Femur (tissue), 1 donor: Measurements from ENCODE around the gene MUS81.
A peak's percentile ranks its signal among the peaks of the same experiment; 100 is the strongest.

Experiments
- DNase-seq: peaks from one replicate; pipeline ENCODE4 v3.0.0-alpha.2; 2017

MUS81 gene

DNA sequence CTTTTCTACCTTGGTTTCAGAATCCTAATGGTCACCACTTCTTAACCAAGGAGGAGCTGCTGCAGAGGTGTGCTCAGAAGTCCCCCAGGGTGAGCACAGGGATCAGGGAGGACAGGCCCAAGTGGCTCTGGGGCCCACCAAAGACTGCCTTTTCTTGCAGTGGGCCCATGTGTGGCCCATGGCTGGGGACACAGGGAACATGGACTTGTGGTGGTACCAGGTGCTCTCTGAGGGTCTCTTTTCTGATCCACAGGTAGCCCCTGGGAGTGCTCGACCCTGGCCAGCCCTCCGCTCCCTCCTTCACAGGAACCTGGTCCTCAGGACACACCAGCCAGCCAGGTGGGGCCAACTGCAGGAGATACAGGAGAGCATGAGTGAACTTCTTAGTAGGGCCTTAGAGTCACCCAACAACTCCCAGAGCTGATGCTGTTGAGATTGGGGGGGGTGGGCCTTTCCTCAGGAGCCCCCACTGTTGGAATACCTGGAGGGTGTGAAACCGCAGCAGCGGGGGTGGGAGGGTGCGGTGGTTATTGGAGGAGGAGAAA is 2.0 kb downstream of the MUS81 start:
- DNase-seq: peak; percentile 31

DNA sequence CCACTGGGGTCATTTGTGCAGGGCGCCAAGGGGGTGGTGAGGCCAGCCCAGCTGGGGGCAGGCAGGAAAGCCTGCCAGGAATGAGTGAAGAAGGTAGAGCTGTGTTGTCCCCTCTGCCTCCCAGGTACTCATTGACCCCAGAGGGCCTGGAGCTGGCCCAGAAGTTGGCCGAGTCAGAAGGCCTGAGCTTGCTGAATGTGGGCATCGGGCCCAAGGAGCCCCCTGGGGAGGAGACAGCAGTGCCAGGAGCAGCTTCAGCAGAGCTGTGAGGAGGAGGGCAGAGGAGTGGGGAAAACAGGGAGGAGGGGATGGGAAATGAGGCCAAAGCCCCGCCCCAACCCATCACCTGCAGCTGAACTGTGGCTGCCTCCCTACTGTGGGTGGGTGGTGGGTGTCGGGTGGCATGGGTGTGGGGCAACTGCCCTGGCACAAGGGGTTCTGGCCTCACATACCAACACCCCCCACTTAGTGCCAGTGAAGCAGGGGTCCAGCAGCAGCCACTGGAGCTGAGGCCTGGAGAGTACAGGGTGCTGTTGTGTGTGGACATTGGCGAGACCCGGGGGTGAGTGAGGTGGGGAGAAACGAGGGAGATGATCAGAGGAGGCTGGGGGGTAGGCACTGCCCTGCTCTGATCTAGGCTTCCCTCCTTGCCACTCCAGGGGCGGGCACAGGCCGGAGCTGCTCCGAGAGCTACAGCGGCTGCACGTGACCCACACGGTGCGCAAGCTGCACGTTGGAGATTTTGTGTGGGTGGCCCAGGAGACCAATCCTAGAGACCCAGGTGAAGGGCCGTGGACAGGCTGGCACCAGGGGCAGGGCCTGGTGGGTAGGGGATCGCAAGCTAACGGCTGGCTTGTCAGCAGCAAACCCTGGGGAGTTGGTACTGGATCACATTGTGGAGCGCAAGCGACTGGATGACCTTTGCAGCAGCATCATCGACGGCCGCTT is 3.0 kb downstream of the MUS81 start:
- peak; percentile 52 for DNase-seq

DNA sequence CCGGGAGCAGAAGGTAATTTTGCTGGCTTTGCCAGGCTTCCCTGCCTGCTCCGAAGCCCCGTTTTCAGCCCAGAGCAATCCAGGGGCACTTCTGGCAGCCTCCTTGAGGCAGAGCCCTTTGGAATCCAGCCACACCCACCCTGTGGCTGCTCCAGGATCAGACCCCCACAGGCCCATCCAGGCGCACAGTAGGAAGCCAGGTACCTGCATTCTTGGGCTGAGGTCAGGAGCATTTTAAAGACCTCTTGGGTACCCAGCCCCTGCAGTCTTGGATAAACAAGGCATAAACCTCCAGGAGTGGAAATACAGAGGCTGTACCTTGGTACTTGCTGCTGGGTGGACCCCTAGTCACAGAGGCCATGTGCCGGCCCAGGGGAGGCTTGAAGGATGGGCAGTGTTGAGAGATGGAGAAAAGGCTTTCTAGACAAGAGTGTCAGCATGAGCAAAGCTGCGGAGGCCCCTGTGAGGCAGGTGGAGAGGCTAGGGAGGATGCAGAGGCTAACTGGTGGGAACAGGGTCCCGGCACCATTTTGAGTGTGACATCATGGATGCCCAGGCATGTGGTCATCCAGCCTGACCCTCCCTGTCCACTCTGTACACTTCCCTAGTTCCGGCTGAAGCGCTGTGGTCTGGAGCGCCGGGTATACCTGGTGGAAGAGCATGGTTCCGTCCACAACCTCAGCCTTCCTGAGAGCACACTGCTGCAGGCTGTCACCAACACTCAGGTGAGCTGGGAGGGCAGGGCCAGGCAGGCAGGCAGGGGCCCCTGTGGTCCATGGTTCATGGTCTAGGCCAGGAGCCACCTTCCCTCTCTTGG is 3.9 kb downstream of the MUS81 start:
- DNase-seq: peak; percentile 36

DNA sequence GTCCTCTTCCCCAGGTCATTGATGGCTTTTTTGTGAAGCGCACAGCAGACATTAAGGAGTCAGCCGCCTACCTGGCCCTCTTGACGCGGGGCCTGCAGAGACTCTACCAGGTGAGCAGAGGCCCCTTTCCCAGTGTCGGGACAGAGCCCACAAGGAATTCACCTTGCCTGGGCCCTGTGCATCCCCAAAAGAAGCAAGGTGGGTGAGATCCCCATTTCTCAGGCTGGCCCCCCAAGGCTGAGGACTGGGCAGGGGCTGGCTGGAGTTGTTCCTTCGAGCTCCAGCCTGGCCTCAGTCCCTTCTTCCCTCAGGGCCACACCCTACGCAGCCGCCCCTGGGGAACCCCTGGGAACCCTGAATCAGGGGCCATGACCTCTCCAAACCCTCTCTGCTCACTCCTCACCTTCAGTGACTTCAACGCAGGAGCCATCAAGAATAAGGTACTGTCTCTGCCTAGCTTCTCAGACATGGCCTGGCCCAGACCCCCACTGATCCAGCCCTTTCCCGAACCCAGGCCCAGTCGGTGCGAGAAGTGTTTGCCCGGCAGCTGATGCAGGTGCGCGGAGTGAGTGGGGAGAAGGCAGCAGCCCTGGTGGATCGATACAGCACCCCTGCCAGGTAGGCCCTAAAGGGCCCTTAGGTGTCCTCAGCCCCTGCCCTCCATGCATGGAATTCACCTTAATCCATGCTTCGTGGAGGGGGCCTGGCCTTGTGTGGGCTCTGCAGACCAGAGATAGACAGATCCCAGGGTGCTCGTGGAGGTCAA is 4.7 kb downstream of the MUS81 start:
- DNase-seq: peak; percentile 29

DNA sequence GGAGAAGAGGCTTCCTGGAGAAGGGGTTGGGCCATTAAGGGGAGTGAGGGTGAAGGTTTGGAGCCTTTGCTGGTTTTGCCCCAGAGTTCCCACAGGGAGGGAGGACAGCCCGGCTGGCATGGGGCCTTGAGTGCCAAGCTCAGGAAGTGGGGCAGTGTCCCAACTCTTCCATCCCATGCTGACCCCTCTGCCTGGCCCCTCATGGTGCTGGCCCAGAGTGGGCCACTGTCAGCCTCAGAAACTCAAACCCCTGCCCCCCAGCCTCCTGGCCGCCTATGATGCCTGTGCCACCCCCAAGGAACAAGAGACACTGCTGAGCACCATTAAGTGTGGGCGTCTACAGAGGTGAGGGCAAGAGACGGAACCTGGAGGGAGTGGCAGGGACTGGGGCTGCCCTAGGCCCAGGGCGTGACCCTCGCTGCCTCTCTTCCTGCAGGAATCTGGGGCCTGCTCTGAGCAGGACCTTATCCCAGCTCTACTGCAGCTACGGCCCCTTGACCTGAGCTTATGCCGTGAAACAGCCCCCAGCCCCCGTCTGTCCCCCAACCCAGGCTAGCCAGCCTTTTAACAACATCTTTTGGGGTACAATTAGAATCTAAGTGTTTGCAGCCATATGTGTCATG is 5.4 kb downstream of the MUS81 start:
- DNase-seq: peak; percentile 18

DNA sequence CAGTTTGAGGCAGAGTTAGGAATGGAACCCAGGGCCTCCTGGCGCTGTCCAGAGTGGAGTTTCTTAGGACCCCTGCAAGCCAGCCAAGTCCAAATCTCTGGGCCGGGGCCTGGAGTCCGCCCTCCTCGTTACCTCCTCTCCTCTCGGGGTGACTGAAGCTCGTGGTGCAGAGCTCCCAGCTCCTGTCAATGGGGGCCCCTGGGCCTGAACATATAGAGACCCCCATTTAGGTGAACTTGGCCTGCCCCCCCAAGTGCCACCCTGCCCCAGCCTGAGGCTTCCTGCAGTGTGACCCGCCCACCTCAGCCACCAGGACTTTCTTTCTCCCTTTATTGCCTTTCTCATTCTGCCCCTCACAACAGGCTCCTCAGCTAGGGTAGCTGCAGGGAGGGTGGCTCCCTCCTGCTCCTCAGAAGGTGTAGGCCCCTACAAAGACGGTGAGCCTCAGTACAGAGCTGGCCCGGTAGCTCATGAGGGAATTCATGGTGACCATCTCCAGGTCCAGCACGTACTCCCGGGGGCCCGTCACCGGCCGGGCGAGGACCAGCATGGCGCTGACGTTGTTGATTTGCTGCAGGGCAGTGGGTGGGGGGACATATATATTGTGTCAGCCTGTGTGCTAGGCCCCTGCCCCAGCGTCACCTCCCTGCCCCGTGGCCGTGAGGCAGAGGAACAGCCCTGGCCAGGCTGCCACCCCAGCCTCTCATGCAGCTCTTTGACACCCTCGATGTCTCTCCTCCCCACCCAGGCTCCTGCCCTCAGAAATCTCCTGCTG is 6.5 kb downstream of the MUS81 start:
- DNase-seq: peak; percentile 19

DNA sequence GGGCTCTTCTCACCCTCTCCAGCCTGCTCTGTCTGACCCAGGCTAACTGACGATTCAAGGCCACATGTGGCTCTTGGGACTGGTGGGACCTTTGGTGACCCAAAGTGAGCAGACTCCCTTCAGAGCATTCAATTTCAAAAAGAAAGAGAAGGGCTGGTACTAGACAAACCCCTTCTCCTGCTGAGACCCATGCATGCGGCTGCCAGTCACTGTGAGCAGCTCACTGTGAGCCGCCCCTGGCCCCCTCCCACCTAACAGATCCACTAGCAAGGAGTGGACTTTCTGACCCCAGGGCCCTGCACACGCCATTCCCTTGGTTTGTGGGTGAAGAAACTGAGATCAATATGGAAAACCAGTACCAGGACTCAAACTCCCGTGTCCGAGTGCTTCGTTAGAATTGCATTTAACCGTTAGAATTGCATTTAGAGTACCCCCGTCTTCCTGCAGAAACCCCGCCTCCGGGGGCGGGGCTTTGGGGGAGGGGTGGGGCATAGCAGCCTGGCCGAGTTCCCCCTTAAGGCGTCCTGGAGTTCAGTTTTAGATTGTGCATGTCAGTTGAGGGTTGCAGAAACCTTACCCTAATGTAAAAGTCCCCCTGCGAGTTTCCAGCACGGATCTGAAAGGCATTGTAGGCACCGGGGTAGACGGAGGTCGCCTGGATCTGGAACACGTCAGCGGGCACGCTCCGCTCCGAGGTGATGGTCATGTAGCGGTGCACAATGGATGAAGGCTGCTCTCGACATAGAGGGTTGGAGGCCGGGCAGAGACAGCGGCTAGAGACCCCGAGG is 7.2 kb downstream of the MUS81 start:
- peak; percentile 46 for DNase-seq

DNA sequence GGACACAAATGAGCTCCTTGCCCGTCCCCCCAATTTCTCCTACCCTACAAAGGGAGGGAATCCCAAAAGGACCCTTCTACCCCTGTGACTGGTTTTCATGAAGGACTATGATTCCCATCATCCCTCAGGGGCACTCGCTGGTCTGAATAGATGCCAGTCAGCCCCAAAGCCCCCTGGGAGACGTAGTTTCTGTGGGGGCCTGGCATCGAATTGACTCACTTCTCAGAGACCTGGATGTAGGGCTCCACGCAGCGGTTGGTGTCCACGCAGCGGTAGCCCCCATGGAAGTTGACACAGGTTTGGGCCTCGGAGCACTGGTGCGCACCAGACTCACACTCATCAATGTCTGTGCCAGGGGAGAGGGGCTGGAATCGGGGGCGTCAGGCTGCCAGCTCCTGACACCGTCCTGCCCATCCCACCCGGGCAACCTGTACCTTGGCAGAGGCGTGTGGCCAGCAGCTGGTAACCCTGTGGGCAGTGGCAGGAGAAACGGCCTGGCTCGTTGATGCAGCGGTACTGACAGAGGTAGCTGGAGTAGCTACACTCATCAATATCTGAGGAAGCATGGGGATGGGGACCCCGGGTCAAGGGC is 7.9 kb downstream of the MUS81 start:
- DNase-seq: peak; percentile 38

DNA sequence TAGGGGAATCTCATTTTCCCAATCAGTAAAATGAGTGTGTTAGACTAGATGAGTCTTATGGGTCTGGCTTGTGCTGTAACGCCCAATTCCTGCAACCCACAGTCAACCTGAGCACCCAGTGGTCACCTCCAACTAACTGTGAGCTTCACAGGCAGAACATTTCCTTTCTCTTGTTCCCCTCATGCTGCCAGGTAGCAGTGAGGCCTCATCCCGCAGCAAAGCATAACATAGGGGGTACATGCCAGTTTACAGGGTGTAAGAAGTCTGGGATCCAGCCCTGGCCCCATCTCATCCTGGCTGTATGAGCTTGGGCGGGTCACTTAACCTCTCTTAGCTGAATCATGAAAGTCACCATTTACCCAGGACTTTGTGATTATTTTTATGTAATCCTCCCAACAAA is 8.7 kb downstream of the MUS81 start:
- peak; percentile 8 for DNase-seq

DNA sequence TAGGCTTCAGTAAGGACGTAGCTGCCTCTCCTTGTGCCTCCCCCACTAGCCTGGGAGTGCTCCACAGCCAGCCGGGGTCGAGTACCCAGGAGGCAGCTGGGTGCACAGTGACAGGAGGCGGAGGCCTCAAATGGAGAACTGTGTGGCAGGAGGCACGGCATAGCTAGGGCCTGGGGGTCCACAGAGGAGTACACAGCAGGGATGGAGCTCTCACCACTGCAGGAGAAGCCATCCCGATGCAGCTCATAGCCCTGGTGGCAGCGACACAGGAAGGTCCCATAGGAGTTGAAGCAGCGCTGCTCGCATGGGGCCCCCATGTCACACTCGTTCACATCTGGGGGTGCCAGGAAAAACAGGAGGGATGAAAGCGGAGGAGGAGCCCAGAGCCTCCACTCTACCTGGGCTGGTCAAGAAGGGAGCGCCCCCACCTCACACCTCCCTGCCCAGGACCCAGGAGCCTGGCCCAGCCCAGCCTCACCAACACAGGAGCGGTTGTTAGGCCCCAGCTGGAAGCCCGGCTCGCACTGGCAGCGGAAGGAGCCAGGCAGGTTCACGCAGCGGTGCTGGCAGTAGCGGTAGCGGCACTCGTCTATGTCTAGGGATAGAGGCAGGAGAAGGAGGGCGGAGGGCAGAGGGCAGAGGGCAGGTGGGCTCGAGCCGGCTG is 9.5 kb downstream of the MUS81 start:
- DNase-seq: no peak

DNA sequence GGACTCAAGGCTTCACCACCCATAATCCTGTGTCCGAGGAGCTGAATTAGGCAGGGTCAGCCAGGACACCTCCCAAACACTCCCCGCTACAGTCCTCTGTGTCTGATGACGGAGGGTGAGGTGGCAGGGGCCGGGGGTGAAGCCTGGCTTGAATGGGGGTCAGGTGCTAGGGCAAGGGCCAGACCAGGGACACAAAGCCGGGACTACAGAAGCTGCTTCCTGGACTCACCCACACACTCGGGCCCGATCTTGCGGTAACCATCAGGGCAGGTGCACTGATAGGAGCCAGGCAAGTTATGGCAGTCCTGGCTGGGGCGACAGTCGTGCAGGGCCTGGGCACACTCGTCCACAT is 10.1 kb downstream of the MUS81 start:
- no peak for DNase-seq

DNA sequence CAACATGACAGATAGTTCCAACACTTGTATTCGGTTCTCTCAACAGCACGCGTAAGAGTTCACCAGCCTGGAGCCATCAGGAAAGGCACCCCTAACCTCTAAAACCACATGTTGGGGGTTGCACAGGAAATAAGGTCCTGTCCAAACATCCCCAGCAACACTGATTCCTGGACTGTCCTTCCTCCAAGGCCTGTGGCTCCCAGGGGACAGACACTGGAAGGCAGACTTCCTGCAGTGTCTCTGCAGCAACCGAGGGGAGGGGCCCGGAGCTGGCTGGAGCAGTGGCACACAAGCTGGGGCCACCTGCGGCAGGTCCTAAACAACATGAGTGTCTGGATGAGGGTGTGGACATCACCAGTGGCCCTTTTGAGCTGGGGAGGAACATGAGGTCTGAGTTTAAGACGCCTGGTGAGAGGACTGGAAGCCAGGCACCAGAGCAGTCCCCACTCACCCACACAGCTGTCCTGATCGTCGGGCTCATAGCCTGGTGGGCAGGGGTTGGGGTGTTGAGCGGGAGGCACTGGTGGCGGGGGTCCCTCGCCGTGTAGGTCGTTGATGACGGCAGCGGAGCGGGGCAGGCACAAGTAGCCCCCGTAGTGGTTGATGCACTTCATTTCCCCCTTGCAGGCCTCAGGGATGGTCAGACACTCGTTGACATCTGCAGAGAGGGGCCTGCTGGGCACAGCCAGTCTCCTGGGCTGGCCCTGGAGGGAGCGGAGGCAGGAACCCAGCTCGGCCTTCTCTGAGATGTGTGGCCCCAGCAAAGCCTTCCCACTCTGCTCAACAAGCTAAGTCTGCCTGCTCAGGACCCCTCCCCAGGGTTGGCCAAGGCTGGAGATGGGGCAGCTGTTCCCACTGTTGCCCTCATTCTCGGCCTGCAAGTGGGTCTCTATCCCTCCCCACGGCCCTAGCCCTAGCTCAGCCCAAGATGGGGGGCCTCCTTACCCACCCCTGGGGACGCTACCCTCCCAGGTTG is 10.8 kb downstream of the MUS81 start:
- peak; percentile 69 for DNase-seq

DNA sequence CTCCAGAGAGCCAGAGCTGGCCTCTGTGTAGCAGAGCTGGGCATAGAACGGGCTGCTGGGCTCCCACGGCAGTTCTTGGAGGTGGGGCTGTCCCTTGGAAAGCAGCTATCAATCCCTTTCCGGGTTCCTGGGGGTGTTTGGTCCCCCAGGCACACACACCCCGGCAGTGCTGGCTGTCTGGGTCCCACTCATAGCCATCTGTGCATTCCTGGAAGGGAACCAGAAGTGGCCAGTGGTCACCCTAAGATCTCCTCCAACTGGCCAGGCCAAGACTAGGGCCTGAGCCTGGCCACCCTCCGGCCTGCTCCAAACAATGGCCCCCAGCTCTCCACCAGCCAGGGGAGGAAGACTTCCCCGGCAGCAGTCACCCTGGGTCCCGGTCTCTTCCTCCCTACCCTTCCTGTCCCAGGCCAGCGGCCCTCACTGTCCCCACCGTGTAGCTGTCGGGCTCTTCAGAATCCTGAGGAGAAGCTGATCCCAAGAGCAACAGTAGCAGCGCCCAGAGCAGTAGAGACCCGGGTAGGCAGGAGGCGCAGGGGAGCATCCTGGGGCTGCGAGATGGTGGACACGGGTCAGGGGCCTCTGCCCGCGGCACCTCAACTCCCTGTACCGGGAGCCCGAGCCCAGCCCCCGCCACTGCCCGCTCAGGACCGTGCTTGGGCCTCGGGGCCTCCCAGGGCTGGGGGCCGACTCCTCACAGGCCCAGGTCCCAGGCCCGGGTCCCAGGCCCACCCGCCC is 11.7 kb downstream of the MUS81 start:
- DNase-seq: no peak

DNA sequence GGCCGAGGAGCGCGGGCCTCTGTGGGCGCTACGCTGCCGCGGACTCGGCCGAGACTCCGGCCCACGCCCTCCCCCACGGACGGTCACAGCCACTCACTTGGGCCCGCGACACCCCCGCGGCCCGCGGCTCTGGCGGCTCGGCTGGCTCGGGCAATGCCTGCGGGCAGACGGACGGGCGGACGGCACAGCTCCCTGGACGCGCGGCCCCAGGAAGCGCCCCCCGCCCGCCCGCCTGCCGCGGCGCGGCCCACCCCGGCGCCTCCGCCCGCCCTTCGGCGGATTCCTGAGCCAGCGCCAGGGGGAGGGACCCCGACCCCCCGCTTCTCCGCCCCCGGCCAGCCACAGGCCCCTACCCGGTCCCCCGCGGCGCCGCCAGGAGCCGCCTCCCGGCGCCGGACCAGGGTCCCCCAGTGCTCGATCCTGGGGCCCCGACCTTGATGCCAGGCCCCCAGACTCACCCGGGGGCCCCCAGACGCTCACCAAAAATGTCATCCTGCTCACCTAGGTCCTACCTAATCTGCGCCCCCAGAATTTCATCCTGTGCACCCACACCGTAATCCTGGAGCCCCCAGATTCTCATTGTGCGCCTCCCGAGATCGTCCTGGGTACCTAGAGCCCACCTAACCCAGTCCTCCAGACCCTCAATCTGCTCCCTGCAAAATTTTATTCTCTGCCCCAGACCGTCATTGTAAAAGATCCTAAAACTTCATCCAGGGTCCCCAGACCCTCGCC is 12.5 kb downstream of the MUS81 start, which contains the start of gene EFEMP2:
Gene EFEMP2 (minus strand): TSS at position 215 of the 732 bp plus-strand sequence. CDS start 446 bp downstream, outside the sequence.
- peak; percentile 86 for DNase-seq

DNA sequence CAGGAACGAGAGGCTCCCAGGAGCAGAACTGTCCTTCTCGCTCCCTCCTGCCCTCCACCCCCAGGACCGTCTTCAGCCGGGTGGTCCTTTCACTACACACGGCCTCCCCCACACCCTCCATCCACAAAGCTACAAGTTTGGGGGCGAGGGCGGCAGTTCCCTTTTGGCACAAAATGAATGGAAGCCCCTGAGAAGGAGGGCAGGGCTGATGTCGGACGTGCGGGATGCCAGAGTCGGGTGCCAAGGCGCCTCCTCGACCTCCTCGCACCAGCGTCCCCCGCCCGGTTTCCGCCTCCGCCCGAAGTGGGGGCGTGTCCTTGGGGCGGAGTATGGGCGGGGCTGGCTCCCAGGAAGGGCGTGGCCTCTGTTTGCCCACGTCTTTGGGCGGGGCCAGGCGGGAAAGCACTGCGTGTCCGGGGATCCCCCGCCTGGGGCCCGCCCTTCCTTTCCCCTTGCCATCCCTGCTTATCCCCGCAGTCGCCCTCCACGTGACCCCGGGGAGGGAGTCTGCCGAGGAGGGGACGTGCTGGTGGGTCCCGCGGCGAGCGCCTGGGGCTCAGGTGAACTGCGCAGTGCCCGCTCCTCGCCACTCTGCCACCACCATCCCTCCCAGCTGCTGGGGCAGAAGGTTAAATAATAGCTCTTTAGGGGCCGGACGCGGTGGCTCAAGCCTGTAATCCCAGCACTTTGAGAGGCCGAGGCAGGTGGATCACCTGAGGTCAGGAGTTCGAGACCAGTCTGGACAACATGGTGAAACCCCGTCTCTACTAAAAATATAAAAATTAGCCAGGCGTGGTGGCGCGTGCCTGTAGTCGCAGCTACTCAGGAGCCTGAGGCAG is 13.3 kb downstream of the MUS81 start:
- DNase-seq: peak; percentile 96

DNA sequence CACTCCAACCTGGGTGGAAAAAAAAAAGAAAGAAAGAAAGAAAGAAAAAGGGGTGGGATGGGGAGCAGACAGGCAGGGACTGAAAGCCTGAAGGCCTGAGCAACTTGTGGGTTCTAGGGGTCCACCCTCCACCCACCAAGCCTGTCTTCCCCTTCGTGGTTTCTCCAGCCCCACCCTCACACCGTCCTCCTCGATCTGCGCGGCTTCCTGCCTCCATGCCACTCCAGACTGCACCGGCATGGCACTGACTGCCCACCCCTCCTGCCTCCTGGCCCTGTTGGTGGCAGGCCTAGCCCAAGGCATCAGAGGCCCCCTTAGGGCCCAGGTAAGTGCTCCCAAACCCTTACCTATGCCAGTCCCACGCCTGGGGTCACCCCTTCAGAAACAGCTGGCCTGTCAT is 19.4 kb downstream of the MUS81 start, which contains the start of gene CTSW:
Gene CTSW (plus strand): TSS at position 221 of the 400 bp plus-strand sequence. CDS start 18 bp downstream, at position 239.
- no peak for DNase-seq
